ENCODE measurements around the gene GNAQ.

DNA sequence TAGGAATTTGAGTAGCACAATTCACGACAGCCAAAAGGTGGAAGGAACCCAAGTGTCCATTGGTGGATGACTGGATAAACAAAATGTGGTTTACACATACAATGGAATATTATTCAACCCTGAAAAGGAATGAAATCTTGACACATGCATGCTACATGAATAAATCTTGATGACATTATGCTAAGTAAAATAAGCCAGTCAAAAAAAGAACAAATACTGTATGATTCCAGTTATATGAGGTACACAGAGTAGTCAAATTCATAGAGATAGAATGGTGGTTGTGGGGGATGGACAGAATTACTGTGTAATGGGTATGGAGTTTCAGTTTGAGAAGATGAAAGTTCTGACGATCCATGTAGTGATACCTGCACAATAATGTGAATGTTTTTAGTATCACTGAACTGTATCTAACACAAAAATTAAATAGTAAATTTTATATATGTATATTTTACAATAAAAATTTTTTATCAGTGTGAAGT, 265.8 kb downstream of the GNAQ start:
- TF ChIP-seq POLR2AphosphoS5 (IDR thresholded peaks at IDR 0.05; ENCODE audit: low read depth, low read length) (no peak), SIN3A (IDR thresholded peaks at IDR 0.05; ENCODE audit: borderline replicate concordance, insufficient read depth, low read length) (no peak)

Measured in PFSK-1 (cell line).